ENCODE data around the gene MPV17. TPM values are rescaled to one million over a fixed set of nuclear protein-coding genes. Genes with fewer than 3 reads are reported as not detected.
"Not testable (repeated sequence)": the region's sequence is repeated elsewhere in the genome, so short reads cannot be mapped to it uniquely, and the experiment has no call there.

Gene MPV17
- polyA plus RNA-seq, 1 donor from 2014 or later: 79.6 TPM

GRCh38 chr2:27275211-27276150 lies 47.4 kb downstream of the MPV17 start, which contains the start of gene DNAJC5G:
Gene DNAJC5G (plus strand): TSS chr2:27275433. CDS start chr2:27276729, 1,296 bp downstream.
- no peak within 1 kb of the TSS for H2AFZ ChIP-seq (ENCODE audit: low read depth, low read length)

GRCh38 chr2:27272537-27273522 lies 50.1 kb downstream of the MPV17 start:
- H3K27me3 ChIP-seq (ENCODE audit: insufficient read depth, low read depth, low read length); H4K20me1 ChIP-seq (ENCODE audit: insufficient read depth); H2AFZ ChIP-seq (ENCODE audit: low read depth, low read length); H3K9me2 ChIP-seq (ENCODE audit: insufficient read depth, low read length); H3K4me2 ChIP-seq (ENCODE audit: low read length); H3K79me2 ChIP-seq (replicated peaks; ENCODE audit: insufficient read depth, low read length); H3K36me3 ChIP-seq (ENCODE audit: insufficient read depth, low read length); H3K9me3 ChIP-seq (ENCODE audit: low read length); H3F3A ChIP-seq (ENCODE audit: insufficient read depth, low read length, poor library complexity, severe bottlenecking); H3K9ac ChIP-seq (ENCODE audit: low read length); H3K4me3 ChIP-seq (ENCODE audit: low read length); H3K27ac ChIP-seq (ENCODE audit: low read length): not testable (repeated sequence)

More at GRCh38 chr2:27275211-27276150, 47.4 kb downstream of the MPV17 start, which contains the start of gene DNAJC5G:
- Histone ChIP-seq H3F3A (ENCODE audit: insufficient read depth, low read length, poor library complexity, severe bottlenecking) (no peaks in the 10 kb centered on the region), H3K9me3 (ENCODE audit: low read length) (no peaks in the 10 kb centered on the region), H3K36me3 (ENCODE audit: insufficient read depth, low read length) (no peaks in the 10 kb centered on the region), H4K20me1 (ENCODE audit: insufficient read depth) (no peaks in the 10 kb centered on the region), H3K9ac (ENCODE audit: low read length) (no peak within 1 kb of the TSS), H3K27me3 (ENCODE audit: insufficient read depth, low read depth, low read length) (no peaks in the 10 kb centered on the region), H3K4me3 (ENCODE audit: low read length) (no peak within 1 kb of the TSS), H3K9me2 (ENCODE audit: insufficient read depth, low read length) (no peaks in the 10 kb centered on the region), H3K4me2 (ENCODE audit: low read length) (no peak within 1 kb of the TSS), H3K79me2 (replicated peaks; ENCODE audit: insufficient read depth, low read length) (no peaks in the 10 kb centered on the region), H3K27ac (ENCODE audit: low read length) (no peak within 1 kb of the TSS)
- no peak for TF ChIP-seq POLR2AphosphoS5 (IDR thresholded peaks at IDR 0.05)
- TF ChIP-seq EZH2 (IDR thresholded peaks at IDR 0.05; ENCODE audit: borderline replicate concordance, insufficient read depth, low read length, poor library complexity, severe bottlenecking): no peak
- no peak for TF ChIP-seq SMC3 (conservative IDR thresholded peaks at IDR 0.05; ENCODE audit: poor library complexity)
- TF ChIP-seq CTCF (IDR thresholded peaks at IDR 0.05; ENCODE audit: poor library complexity, severe bottlenecking): no peak
- TF ChIP-seq MXI1 (conservative IDR thresholded peaks at IDR 0.05; ENCODE audit: poor library complexity, severe bottlenecking): no peak

- no peak for TF ChIP-seq RAD21 (conservative IDR thresholded peaks at IDR 0.05)
- no peak for TF ChIP-seq REST (IDR thresholded peaks at IDR 0.05; ENCODE audit: borderline replicate concordance)
- TF ChIP-seq MXI1 (conservative IDR thresholded peaks at IDR 0.05; ENCODE audit: poor library complexity, severe bottlenecking): no peak
- no peak for TF ChIP-seq EP300 (conservative IDR thresholded peaks at IDR 0.05; ENCODE audit: poor library complexity, severe bottlenecking)
- TF ChIP-seq SMC3 (conservative IDR thresholded peaks at IDR 0.05; ENCODE audit: poor library complexity): no peak
- no peak for TF ChIP-seq EZH2 (IDR thresholded peaks at IDR 0.05; ENCODE audit: borderline replicate concordance, insufficient read depth, low read length, poor library complexity, severe bottlenecking)
- H3K4me2 ChIP-seq (ENCODE audit: low read length): no peak overlapping the region
- H3K9ac ChIP-seq (ENCODE audit: low read length): no peak overlapping the region
- H2AFZ ChIP-seq (ENCODE audit: low read depth, low read length): no peak overlapping the region
- H3K27me3 ChIP-seq (ENCODE audit: insufficient read depth, low read depth, low read length): peaks cover 15% of the 10 kb centered on the region
- H3K9me2 ChIP-seq (ENCODE audit: insufficient read depth, low read length): no peaks in the 10 kb centered on the region
- no peaks in the 10 kb centered on the region for H3K36me3 ChIP-seq (ENCODE audit: insufficient read depth, low read length)
- no peaks in the 10 kb centered on the region for H4K20me1 ChIP-seq (ENCODE audit: insufficient read depth)
- H3K27ac ChIP-seq (ENCODE audit: low read length): no peak overlapping the region
- H3K9me3 ChIP-seq (ENCODE audit: low read length): no peaks in the 10 kb centered on the region
- H3F3A ChIP-seq (ENCODE audit: insufficient read depth, low read length, poor library complexity, severe bottlenecking): no peaks in the 10 kb centered on the region
- no peaks in the 10 kb centered on the region for H3K79me2 ChIP-seq (replicated peaks; ENCODE audit: insufficient read depth, low read length)
- no peak overlapping the region for H3K4me3 ChIP-seq (ENCODE audit: low read length)
Observed at GRCh38 chr2:27271631-27272340, 51.1 kb downstream of the MPV17 start.
